GM18511 (cell line): ENCODE measurements around the gene NLRP7.

Source experiments
- ATAC-seq: cut with Tn5 transposase; IDR thresholded peaks from one replicate; pipeline ENCODE4 v1.9.1; 2021; ENCODE audit warnings: mild to moderate bottlenecking, moderate library complexity; ENCODE audit not compliant: unreplicated experiment

NLRP7 gene

DNA sequence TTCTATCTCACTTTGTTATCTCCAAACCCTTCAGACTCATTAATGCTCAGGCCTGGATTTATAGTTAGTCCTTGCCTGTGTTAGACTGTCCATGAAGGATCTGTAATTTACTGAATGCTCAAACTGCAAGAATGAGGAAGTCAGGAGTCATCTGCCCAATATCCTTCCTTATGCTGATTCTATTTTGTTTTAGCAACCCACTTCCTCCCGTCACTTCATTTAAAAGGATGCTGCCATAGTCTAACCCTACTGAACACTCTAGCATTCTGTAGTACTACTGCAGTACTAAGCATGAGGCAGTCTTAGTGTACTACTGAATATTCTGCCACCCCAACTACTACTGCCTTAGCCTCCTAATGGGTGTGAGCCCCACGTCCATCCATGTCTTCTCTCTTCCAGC lies 71.8 kb downstream of the NLRP7 start:
- no peak for ATAC-seq

DNA sequence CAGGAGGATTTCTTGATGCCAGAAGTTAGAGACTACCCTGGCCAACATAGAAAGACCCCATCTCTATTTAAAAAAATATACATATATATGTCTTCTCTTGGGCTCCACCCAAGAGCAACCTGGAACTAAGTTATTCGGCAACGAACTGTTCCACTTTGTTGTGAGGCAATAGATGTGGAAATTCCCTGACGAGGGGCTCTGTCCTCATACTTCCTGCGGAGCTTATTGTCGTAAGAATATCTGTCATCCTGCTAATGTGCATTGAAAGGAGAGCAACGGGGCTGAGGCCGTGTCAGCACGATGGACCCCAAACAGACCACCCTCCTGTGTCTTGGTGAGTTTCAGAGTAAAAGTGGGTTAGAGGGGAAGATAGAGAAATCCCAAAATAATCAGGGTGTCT lies 73.3 kb downstream of the NLRP7 start, which contains the start of gene FCAR:
Gene FCAR (plus strand): TSS at position 246 of the 400 bp plus-strand sequence. CDS start 55 bp downstream, at position 301.
- no peak for ATAC-seq
